NOMO-1 treated with dmso at 0.1 percent for 144 hours (cell line): Measurements from ENCODE around the gene EDIL3.
"Not testable (repeated sequence)": the region's sequence is repeated elsewhere in the genome, so short reads cannot be mapped to it uniquely, and the experiment has no call there.

Experiments
- DNase-seq: peaks from one replicate; lab custom pipeline; 2025; ENCODE audit not compliant: unreplicated experiment; lab: John Stamatoyannopoulos, UW

EDIL3 gene

DNA sequence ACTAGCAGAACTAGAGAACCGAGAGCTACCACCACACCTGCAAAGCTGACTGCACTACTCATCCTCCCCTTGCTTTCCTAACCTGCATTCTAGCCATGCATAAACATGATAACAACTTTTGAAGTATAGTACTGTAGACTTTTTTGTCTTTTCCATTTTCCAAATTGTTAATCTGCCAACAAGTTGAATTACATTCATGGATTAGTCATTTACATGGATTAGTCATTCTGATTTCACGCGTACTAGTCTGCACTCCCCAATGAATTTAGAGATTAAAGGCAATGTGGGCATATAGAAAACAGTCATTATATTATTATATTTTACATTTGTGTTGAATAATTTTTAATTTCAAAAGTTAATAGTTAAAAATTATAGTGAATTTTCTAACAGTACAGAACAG lies 81.4 kb downstream of the EDIL3 start:
- DNase-seq = no peak

- DNase-seq = no peak
Measured at GRCh38 chr5:84301535-84301934, 83.1 kb downstream of the EDIL3 start.

DNA sequence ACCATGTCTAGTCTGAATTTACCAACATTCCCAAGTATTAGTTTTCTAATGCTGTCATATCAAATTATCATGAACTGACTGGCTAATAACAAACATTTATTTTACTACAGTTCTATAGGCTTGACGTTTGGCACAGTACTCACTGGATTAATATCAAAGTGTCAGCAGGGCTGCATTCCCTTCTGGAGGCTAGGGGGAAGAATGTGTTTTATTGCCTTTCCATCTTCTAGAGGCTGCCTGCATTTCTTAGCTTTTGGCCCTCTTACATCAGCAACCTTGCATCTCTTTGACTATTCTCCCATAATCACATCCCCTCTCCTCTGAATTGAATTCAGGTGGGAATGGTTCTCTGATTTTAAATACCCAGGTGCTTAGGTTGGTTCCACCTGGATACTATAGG lies 84.7 kb downstream of the EDIL3 start:
- DNase-seq = no peak

- DNase-seq = no peak
Measured at GRCh38 chr5:84298628-84299027, 86.1 kb downstream of the EDIL3 start.

GRCh38 chr5:84297641-84298040 lies 87.0 kb downstream of the EDIL3 start:
- DNase-seq = not testable (repeated sequence)

DNA sequence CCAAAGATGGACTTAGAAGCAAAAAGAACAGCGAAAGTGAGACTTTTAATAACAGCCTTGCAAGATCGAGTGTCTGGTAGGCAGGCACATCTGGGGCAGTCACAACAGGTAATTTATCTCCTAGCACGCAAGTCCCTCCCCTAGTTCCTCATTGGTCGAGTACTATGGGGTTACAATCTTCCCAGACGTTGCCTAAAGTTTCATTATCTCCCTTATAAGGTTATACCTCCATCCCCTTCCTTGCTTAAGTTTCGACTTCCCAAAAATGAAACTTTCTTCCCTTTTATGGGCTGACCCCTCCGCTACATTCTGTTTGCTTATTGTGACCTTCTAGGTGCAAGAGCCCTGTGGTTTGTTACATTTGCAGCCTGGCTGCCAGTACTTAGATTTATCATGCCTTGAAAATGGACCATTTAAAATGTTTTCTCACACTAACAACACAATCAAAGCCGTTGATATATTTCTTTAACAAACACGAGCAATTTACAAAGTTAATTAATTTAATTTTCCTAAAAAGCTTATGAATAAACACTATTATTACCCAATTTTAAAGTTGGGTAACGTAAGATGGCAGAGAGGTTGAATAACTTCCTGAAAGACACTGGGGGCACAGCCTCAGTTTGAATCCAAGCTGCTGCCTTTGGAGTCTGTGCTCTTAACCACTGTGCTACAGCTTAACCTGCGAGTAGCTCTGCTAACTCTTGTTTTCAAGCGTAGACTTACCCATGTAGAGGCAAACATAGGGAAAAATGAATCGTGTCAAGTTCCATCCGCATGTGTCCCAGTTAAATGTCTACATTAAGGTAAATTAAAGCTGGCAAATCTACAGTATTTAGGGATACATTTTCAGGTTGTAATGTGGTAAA lies 91.7 kb downstream of the EDIL3 start:
- peak; percentile 28 for DNase-seq

- DNase-seq = no peak
Measured at GRCh38 chr5:84292000-84292642, 92.6 kb downstream of the EDIL3 start.

- no peak for DNase-seq
Measured at GRCh38 chr5:84290673-84291072, 94.0 kb downstream of the EDIL3 start.

DNA sequence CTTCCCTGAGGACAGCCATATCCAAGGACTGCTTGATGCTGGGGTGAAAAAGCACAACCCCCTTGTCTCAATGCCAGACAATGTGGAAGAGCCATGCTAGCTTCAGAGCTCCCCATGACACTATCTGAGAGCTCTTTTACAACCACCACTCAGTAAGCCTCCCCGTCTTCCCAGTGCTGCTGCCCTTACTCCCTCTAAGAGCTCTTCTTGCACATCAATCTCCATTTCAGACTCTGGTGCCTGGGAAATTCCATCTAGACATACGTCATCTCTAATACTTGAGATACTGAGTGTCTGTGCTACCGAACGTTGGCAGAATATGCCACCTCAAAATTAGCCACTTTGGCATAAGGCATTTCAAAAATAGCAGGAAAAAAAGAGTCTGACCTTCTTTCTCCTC lies 94.5 kb downstream of the EDIL3 start:
- DNase-seq = no peak

- DNase-seq = peak; percentile 64
Measured at GRCh38 chr5:84287951-84288350, 96.7 kb downstream of the EDIL3 start.

DNA sequence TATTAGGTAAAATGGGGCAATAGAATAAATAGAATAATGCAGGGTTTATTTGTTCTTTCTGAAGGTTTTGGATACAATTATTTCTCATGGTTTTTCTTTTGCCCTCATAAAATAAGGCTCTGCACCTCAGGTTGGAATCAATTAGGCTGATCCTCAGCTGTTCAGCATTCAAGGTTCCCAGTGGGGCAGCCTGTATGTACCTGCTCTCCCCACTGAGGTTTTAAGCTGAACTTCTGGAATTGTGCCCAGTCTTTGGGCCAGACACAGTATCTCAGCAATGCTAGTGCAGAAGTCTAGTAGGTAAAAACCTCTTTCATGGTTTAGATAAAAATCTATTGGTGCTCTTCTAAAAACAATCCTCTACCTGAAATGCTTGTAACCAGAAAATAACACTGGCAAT lies 98.0 kb downstream of the EDIL3 start:
- no peak for DNase-seq

DNA sequence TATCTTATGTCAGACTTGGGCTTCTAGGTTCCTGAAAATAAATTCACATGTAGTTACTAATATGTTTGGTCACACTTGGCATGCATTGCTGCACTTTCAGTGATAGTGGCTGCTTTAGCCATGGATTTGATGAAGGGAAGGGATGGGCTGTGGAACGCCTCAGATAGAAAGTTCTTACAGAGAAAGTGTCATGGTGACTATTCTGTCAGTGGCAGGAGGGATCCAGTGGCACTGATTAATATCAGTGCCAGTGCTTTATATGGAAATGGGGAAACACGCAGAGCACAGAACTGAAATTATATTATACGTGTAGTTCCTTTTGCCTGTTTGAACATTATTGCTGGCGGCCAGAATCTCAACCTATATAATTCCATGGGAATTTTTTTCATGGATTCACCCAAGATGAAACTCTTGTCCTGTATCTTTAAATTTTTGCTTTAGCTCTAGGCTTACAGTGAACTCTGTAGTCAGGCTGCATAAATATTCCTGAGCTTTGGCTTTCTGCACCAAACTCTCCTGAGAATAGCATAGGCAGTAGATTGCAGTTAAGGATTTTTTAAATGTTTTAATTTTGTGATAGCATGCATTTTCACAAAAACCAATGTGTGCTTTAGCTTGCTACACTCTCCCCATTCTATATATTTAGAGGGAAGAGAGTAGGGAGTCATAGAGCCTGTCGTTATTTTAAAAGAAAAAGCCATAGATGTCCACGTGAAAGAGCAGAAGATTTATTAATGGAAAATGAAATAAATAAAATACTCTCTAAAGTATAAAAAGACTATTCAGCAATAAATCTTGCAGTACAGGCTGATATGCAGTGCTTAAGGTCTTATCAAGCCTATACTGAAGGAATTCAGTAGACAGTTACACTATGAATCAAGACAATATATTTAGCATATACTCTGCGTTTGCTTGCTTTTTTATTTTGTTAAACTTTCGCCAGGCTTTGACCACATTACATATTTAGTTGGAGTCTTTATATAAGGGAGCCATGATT lies 98.7 kb downstream of the EDIL3 start:
- DNase-seq = no peak

DNA sequence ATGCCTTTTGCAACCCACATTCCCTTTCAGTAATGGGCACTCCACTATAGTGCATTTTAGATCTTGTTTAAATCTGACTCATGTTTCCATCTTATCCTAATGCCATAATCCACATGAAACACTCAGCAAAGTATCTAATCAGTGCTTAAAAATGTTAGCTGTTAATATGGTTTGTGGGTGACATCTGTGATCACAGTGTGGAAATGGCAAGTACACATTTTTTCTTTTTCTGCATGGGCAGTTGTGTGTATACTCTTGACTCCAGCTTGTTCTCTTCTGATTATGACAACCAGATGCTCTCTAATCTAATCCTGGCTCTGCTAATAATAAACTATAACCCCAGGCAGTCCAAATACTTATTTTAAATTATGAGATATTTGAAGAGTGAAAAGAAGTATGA lies 103.3 kb downstream of the EDIL3 start:
- DNase-seq = no peak

DNA sequence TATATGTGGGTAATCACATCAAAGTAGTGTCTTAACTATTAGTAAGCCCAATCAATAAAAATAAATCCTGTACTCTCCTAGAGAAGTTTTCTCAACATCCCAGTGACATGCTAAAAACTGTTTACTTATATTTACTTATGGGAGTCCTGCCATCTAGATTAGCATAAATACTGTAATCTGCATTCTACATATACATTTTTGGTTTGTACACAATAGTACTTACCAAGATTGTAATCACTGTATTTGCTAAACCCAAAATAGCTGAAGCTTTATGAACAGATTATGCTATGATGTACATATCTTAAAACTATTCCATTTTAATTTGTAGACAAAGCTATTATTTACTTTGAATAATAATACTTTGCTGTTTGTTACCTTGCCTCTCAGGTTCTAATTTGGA lies 105.4 kb downstream of the EDIL3 start:
- no peak for DNase-seq

DNA sequence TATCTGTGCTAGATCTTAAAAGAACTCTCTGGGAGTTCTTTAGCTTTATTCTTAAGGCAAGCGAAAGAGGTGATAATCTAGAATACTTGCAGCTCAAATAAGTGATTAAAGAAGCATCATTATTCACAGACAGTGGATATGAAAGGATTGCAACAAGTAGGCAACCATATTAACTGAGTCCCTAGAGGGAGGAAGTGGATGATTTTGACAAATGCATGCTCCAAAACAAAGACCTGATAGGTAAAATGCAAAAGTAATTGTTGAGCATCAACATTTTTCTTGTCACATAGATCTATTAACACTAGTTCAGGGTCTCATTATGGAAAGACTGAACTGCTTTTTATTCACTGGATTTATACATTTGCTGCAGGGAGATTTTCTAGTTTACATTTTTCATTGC lies 109.1 kb downstream of the EDIL3 start:
- DNase-seq = no peak

DNA sequence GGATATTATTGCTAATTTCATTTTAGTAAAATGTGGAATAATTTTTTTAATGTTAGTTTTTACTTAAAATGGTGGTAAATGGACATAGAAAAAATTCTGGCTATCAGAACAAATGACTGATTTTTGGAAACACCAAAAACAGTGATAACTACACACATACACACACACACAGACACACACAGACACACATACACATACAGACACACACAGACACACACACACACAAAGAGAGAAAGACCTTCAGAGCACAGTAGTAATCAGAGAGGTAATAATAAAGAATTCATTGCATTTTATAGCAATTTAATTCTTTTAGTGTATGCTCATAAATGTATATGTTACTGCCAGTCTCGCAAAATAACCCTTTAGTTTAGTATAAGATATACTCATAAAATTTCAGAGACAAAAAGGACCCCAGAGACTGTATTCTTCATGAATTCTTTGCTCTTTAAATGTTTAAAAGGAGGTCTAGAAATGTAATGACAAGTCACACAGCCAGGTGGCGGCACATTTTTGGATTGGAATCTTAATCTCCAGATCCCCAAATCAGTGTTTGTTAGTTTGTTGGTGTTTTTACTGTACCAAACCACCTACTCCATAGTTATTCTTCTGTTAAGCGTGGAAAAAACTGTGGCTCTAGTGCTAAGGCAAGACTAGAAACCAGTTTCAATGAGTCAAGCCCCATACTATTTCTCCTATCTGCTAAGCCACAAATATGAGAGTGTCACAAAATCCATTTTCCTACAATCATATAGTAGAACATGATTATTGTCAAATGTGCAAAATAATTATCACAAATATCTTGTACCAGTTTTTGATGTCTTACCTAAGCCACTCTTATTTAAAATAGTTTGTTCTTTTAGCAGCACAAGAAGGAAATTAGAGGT lies 109.9 kb downstream of the EDIL3 start:
- no peak for DNase-seq

DNA sequence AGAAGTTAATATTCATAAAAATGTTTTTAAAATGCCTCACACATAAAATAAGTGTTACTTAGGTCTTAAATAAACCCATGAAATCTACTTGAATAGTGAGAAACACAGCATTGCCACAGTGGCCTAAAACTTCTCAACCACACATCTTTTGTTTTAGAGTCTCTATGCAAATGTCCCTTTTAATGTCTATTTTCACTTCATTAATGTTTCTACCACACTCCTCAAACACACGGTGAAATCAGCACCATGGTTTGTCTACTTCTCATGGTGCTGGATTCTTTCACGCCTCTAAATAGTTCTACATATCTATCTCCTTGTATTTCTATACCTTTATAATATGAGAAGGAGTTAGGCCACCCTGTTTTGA lies 111.2 kb downstream of the EDIL3 start:
- no peak for DNase-seq

GRCh38 chr5:84272771-84273516 lies 111.7 kb downstream of the EDIL3 start:
- DNase-seq = no peak

DNA sequence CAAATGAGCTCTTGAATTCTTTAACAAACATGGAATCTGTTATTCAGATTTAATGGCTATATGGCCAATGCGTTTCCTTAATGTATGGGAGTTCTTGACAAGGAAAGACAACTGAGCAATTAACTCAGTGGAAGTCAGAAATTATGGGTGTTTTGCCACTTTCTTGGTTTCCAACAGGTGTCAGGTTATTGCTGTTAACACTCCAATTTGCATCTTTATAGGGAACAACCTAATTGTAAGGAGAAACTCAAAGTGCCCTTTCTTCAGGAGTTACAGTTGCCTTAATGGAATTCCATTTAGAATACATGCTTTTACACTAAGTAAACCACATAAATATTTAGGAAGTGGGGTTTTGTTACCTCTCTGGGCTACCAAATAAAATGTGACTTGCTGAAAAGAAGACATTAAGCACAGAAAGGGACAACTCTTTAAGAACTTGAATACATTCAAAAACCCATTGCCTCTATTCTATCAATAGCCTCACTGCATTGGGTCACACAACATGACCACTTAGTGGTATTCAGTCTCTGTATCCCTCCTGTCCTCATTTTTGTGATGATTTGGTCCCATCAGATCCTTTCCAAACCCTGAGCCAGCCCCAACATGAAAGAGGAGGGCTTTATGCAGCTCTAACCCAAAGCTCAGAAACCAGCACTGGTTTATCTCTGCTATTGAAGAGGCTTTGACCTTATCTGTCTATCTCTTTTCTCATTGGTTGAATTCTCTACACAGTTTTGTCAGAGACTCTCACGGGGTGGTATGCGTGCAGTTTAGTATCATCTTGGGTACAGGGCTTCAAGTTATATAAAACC lies 118.7 kb downstream of the EDIL3 start:
- DNase-seq = no peak
